HepG2 (cell line): Measurements from ENCODE around the gene SRSF3. TPM values are rescaled to one million over a fixed set of nuclear protein-coding genes. Genes with fewer than 3 reads are reported as not detected.

Source experiments
- ATAC-seq: fragments of 200-7000 bp; cut with Tn5 transposase; 3 replicates; pipeline ENCODE4 v1.9.1; 2020; ENCODE audit warnings: mild to moderate bottlenecking, moderate library complexity
- BruUV-seq: library from RNA; stranded (reverse); fragments of 400-500 nt; replicated peaks from 2 replicates; lab custom pipeline; 2021; lab: Mats Ljungman, UMichigan
- CTCF ChIA-PET: fragments of 300-600 bp; formaldehyde crosslinking; extraction: SDS; loops from one replicate; lab custom pipeline; 2021; ENCODE audit warnings: low total read pairs, inconsistent platforms, low intra/inter-chr PET ratio; lab: Yijun Ruan, JAX
- POLR2A ChIA-PET: fragments of 350-600 bp; sonication (Branson Sonifier 250); formaldehyde crosslinking; loops from one replicate; lab custom pipeline; 2020; ENCODE audit warnings: antibody characterized with exemption, inconsistent platforms; lab: Yijun Ruan, JAX
- DNase-seq: peaks from one replicate; pipeline ENCODE4 v3.0.0-alpha.2; 2015; ENCODE audit warnings: low spot score
- FAIRE-seq: peaks from 3 replicates; lab custom pipeline; 2011; peaks lifted over from hg19 to GRCh38; lab: Jason Lieb, UNC
- H2AFZ ChIP-seq: one replicate; pipeline ENCODE4 v1.6.1; 2011; ENCODE audit warnings: low read length, inconsistent platforms
- H3K27ac ChIP-seq: fragments of 300-600 bp; 3 replicates; pipeline ENCODE4 v1.8.0; 2011; ENCODE audit warnings: mixed run types, mild to moderate bottlenecking, mixed read lengths, low read length, inconsistent platforms; ENCODE audit not compliant: insufficient read depth; ENCODE audit errors: extremely low read length
- H3K27me3 ChIP-seq, 2 experiments: fragments of 200-600 bp in 1 of 2; 2 replicates in 1 of 2; 3 replicates in 1 of 2; pipeline versions ENCODE4 v1.6.0 to v1.8.0; 2011; ENCODE audit warnings: low read length in 2 of 2, mild to moderate bottlenecking in 2 of 2, moderate library complexity in 2 of 2, inconsistent platforms in 1 of 2; ENCODE audit not compliant: insufficient read depth in 2 of 2, control insufficient read depth in 1 of 2
- H3K36me3 ChIP-seq, 2 experiments: fragments of 200-600 bp in 1 of 2; replicated peaks in 1 of 2; 2 replicates in 1 of 2; 3 replicates in 1 of 2; pipeline versions ENCODE4 v1.5.1 to v1.8.0; 2011; ENCODE audit warnings: low read length in 2 of 2, inconsistent platforms in 1 of 2; ENCODE audit not compliant: insufficient read depth in 2 of 2, control insufficient read depth in 1 of 2
- H3K4me1 ChIP-seq: 2 replicates; pipeline ENCODE4 v1.5.1; 2012; ENCODE audit warnings: low read length, inconsistent platforms; ENCODE audit not compliant: insufficient read depth
- H3K4me2 ChIP-seq: 2 replicates; pipeline ENCODE4 v1.6.0; 2011; ENCODE audit warnings: low read depth, low read length, inconsistent platforms
- H3K4me3 ChIP-seq, 3 experiments: fragments of 200-600 bp in 1 of 3; sonication (generic), shearing (Covaris generic) in 1 of 3; replicated peaks in 1 of 3; 2 replicates each; pipeline ENCODE4 v1.5.1; 2011 to 2016; ENCODE audit warnings: low read length in 3 of 3, inconsistent platforms in 2 of 3, low read depth in 2 of 3, mild to moderate bottlenecking in 2 of 3, control low read depth in 1 of 3, mixed read lengths in 1 of 3; ENCODE audit not compliant: insufficient read depth in 1 of 3
- H3K79me2 ChIP-seq: one replicate; pipeline ENCODE4 v1.6.1; 2011; ENCODE audit warnings: low read length, inconsistent platforms; ENCODE audit not compliant: insufficient read depth
- H3K9ac ChIP-seq: 2 replicates; pipeline ENCODE4 v1.6.0; 2011; ENCODE audit warnings: mild to moderate bottlenecking, low read depth, low read length, inconsistent platforms; ENCODE audit not compliant: insufficient read depth
- H3K9me3 ChIP-seq: 2 replicates; pipeline ENCODE4 v1.5.1; 2012; ENCODE audit warnings: mild to moderate bottlenecking, low read length
- H4K20me1 ChIP-seq: 2 replicates; pipeline ENCODE4 v1.6.0; 2011; ENCODE audit warnings: inconsistent platforms, mild to moderate bottlenecking, low read length, moderate library complexity; ENCODE audit not compliant: insufficient read depth
- KDM5A ChIP-seq: fragments of 200-600 bp; sonication (generic); IDR thresholded peaks from 2 replicates; pipeline ENCODE4 v1.7.0; 2018; ENCODE audit warnings: antibody characterized with exemption, mild to moderate bottlenecking, low read length, borderline replicate concordance
- PCBP2 ChIP-seq: fragments of 200-400 bp; formaldehyde crosslinking; optimal IDR thresholded peaks from 2 replicates; pipeline ENCODE3; 2018; ENCODE audit warnings: low read length, low read depth; ENCODE audit not compliant: poor library complexity, severe bottlenecking
- POLR2AphosphoS2 ChIP-seq: IDR thresholded peaks from 2 replicates; pipeline ENCODE4 v1.6.1; 2011; ENCODE audit warnings: low read depth, low read length, improper control_type of control experiment
- TEAD2 ChIP-seq: sonication (generic); formaldehyde crosslinking; IDR thresholded peaks from 2 replicates; pipeline ENCODE4 v1.9.0; 2021; ENCODE audit warnings: missing genetic modification reagents
- ZNF205 ChIP-seq: IDR thresholded peaks from 2 replicates; pipeline ENCODE4 v1.6.1; 2018; ENCODE audit warnings: missing biosample characterization, missing genetic modification reagents
- ZNF264 ChIP-seq: sonication (generic); formaldehyde crosslinking; IDR thresholded peaks from 2 replicates; pipeline ENCODE4 v1.4.0; 2020; ENCODE audit warnings: missing genetic modification reagents
- ZNF34 ChIP-seq: sonication (generic); formaldehyde crosslinking; IDR thresholded peaks from 2 replicates; pipeline ENCODE4 v1.4.0; 2020; ENCODE audit warnings: mild to moderate bottlenecking, missing genetic modification reagents, borderline replicate concordance
- ZNF660 ChIP-seq: sonication (generic); formaldehyde crosslinking; IDR thresholded peaks from 2 replicates; pipeline ENCODE4 v1.5.1; 2020; ENCODE audit warnings: mild to moderate bottlenecking, low read depth, missing genetic modification reagents, borderline replicate concordance
- WGBS: methylation state at CpG from one replicate; pipeline ENCODE4 v1.1.6; 2017; ENCODE audit warnings: low lambda C conversion rate; 5-methylcytosine and 5-hydroxymethylcytosine counted together
- in situ Hi-C: cut with HindIII; loops from 2 replicates; pipeline ENCODE4 v1.10.0; 2017; ENCODE audit warnings: low pct_unique_long_range_greater_than_20kb; ENCODE audit not compliant: extremely low pct_ligation_motif_present
- intact Hi-C: fragments of 100-400 bp; cut with micrococcal nuclease; formaldehyde crosslinking; loops from one replicate; pipeline ENCODE4 v1.10.0; 2022; ENCODE audit not compliant: unreplicated experiment
- polyA plus RNA-seq, 8 experiments: library from polyadenylated mRNA; depleted of rRNA in 3 of 8; stranded (reverse) in 7 of 8; unstranded in 1 of 8; fragments of >200 nt; fragmentation: Illumina TruSeq in 4 of 8; extraction: Trizol in 4 of 8; gene quantifications; 2 replicates each; pipeline versions ENCODE4 v1.2.1 to v1.2.3, GENCODE V29; 2011 to 2016; ENCODE audit warnings: low read depth in 4 of 8, missing spikeins in 1 of 8, mixed read lengths in 1 of 8; ENCODE audit not compliant: insufficient read depth in 1 of 8
- total RNA-seq, 5 experiments: library from RNA; depleted of rRNA; stranded (reverse); fragments of >200 nt; fragmentation: Illumina TruSeq; extraction: Trizol; gene quantifications; 2 replicates each; pipeline ENCODE4 v1.2.3, GENCODE V29; 2016; ENCODE audit warnings: low read depth in 1 of 5
- TF ChIP-seq, protein P1 (sequence below): sonication (generic); formaldehyde crosslinking; IDR thresholded peaks from 2 replicates; pipeline ENCODE4 v1.8.0; 2022; ENCODE audit warnings: mild to moderate bottlenecking, missing genetic modification reagents, borderline replicate concordance

The SRSF3 gene
- total and polyA plus RNA-seq, 2 of the 13 experiments (the other 11 are each of a cell fraction or from before 2014, with no cell fraction given): 206 to 684 TPM

DNA sequence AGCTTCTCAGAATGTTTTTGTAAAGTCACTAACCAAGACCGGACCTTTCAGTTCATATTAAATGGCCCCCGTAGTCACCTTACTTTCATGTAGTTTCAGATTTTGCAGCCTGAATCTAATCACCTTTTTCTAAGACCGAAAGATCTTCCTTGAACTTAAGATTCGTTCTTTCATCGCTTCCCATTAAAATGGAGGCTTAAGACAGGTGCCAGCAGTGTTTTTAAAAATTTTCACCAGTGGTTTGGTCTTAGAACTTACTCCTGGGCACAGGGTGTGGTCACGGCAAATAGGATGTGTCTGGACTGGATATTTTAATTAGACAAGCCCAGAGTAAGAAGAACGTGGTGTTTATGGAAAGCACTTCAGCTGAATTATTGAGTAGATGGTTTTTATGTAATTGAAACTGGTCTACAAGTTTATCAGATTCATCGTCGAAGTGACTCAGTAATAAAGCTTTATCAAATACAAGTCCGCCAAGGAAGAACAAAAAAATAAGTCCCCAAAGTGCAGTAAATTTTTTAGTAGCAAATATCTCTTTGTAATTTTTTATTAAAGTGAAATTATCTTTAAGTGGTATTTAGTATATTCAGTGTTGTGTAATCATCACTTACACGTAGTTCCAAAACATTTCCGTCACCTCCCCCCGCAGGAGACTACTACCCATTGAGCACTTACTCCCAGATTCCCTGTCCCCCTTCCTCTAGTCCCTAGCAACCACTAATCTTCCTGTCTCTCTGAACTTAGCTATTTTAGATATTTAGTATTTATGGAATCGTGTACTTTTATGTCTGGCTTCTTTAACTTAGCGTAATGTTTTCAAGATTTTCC lies 868 bp downstream of the SRSF3 start (continued):
- TF ChIP-seq TEAD2 (CRISPR knock-in tag) (no peak), KDM5A (peak; percentile 3; the same call in 1 of the 2 replicates), ZNF660 (CRISPR knock-in tag) (no peak)

DNA sequence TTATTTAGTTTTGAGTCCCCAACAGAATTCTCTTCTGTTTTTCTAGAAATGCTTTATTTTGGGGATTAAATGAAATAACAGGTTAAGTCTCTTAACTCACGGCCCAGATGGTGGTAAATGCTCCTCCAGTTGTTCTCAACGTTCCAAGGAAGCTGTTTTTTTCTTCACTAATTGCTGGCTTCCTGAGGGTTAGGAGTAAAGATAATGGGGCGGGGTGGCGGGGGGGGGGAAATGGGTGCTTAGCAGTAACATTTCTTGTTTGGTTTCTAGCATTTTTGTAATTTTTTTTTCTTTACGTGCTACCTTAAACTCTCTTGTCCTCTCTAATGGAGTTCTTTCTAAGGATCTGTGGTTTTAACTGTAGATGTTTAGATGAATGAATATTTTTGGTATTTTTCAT lies 2.2 kb downstream of the SRSF3 start:
- intact Hi-C loops (no loop called here), in situ Hi-C loops (loop anchor here (5.0 kb wide), 1 partner anchor 154 kb away; the partner anchor contains the start of genes KCTD20 and PXT1)
- no peak for DNase-seq
- Histone ChIP-seq H3K27ac (peak overlapping the region; percentile 26), H3K4me3 (peak overlapping the region; percentile 87 to 97 (median 92)), H3K4me1 (peaks cover 62% of the 10 kb centered on the region), H3K9ac (peak overlapping the region; percentile 98), H4K20me1 (peaks cover 69% of the 10 kb centered on the region), H3K79me2 (peaks cover 72% of the 10 kb centered on the region), H3K27me3 (no peaks in the 10 kb centered on the region; a peak in 1 of 5 replicates), H3K9me3 (no peaks in the 10 kb centered on the region), H2AFZ (no peak overlapping the region), H3K4me2 (peak overlapping the region; percentile 93), H3K36me3 (peaks cover 21 to 52% of the 10 kb centered on the region in 2 experiments)
- WGBS: 5% methylated on average over 5 of the region's 5 CpGs
- no peak for FAIRE-seq
- TF ChIP-seq ZNF205 (CRISPR knock-in tag) (no peak), POLR2AphosphoS2 (0 out of 2 replicates have a peak, but pooled peaks have one; percentile 73), ZNF34 (no peak), PCBP2 (no peak), ZNF264 (CRISPR knock-in tag) (no peak)
- TF ChIP-seq, protein P1, sequence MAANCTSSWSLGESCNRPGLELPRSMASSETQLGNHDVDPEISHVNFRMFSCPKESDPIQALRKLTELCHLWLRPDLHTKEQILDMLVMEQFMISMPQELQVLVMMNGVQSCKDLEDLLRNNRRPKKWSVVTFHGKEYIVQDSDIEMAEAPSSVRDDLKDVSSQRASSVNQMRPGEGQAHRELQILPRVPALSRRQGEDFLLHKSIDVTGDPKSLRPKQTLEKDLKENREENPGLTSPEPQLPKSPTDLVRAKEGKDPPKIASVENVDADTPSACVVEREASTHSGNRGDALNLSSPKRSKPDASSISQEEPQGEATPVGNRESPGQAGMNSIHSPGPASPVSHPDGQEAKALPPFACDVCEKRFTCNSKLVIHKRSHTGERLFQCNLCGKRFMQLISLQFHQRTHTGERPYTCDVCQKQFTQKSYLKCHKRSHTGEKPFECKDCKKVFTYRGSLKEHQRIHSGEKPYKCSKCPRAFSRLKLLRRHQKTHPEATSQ: no peak
- no TSS peak for BruUV-seq
- ChIA-PET CTCF (no interaction called here), POLR2A (interaction anchor here (0.6 to 6.8 kb wide), 9 partner anchors 12 to 180 kb away, joined by 3 to 142 read pairs (median 3); partner anchors contain the start of gene CDKN1A)
- no peak for ATAC-seq
